Measurements from ENCODE around the gene GFM2.

GRCh38 chr5:74725331-74725730 lies 41.6 kb downstream of the GFM2 start:
- no peak for TF ChIP-seq CTCF (IDR thresholded peaks at IDR 0.05)
- TF ChIP-seq POLR2A (IDR thresholded peaks at IDR 0.05): no peak

Measured in testis (tissue), 2 donors.